NCI-H1694 treated with DMSO at 0.1 percent for 48 hours (cell line): Measurements from ENCODE around the gene LRRC4B.
"Not testable (repeated sequence)": the region's sequence is repeated elsewhere in the genome, so short reads cannot be mapped to it uniquely, and the experiment has no call there.

Experiments
- DNase-seq: peaks from one replicate; lab custom pipeline; 2025; lab: John Stamatoyannopoulos, UW

LRRC4B gene

GRCh38 chr19:50485284-50485955, 82.8 kb downstream of the LRRC4B start:
- no peak for DNase-seq

- DNase-seq = no peak
Observed at GRCh38 chr19:50482916-50483315, 85.3 kb downstream of the LRRC4B start.

- no peak for DNase-seq
Observed at GRCh38 chr19:50482271-50482855, 85.9 kb downstream of the LRRC4B start.

GRCh38 chr19:50481351-50482149, 86.7 kb downstream of the LRRC4B start:
- DNase-seq = no peak

GRCh38 chr19:50480281-50481111, 87.7 kb downstream of the LRRC4B start:
- no peak for DNase-seq

- DNase-seq = no peak
Observed at GRCh38 chr19:50479761-50480251, 88.4 kb downstream of the LRRC4B start.

- no peak for DNase-seq
Observed at GRCh38 chr19:50478901-50479715, 89.1 kb downstream of the LRRC4B start.

- no peak for DNase-seq
Observed at GRCh38 chr19:50477751-50478515, 90.3 kb downstream of the LRRC4B start.

GRCh38 chr19:50476907-50477238, 91.4 kb downstream of the LRRC4B start:
- no peak for DNase-seq

- DNase-seq = peak; percentile 73
Observed at GRCh38 chr19:50476224-50476906, 91.9 kb downstream of the LRRC4B start, which contains the start of the genes EMC10 and GARIN5A. Gene EMC10, plus strand, starts transcription at chr19:50476507. Its CDS starts 38 bp downstream, at chr19:50476545. Gene GARIN5A, minus strand, starts transcription at chr19:50476848. Its CDS starts 460 bp downstream, at chr19:50476388.

GRCh38 chr19:50475736-50476223, 92.5 kb downstream of the LRRC4B start:
- DNase-seq = no peak

- no peak for DNase-seq
Observed at GRCh38 chr19:50475101-50475568, 93.1 kb downstream of the LRRC4B start.

- not testable (repeated sequence) for DNase-seq
Observed at GRCh38 chr19:50473336-50473735, 94.9 kb downstream of the LRRC4B start.

- DNase-seq = no peak
Observed at GRCh38 chr19:50468818-50469217, 99.4 kb downstream of the LRRC4B start.

GRCh38 chr19:50467566-50467965, 100.7 kb downstream of the LRRC4B start:
- DNase-seq = no peak
